Measurements from ENCODE around the gene DPH7.
"Not testable (repeated sequence)": the region's sequence is repeated elsewhere in the genome, so short reads cannot be mapped to it uniquely, and the experiment has no call there.

DPH7 gene

DNA sequence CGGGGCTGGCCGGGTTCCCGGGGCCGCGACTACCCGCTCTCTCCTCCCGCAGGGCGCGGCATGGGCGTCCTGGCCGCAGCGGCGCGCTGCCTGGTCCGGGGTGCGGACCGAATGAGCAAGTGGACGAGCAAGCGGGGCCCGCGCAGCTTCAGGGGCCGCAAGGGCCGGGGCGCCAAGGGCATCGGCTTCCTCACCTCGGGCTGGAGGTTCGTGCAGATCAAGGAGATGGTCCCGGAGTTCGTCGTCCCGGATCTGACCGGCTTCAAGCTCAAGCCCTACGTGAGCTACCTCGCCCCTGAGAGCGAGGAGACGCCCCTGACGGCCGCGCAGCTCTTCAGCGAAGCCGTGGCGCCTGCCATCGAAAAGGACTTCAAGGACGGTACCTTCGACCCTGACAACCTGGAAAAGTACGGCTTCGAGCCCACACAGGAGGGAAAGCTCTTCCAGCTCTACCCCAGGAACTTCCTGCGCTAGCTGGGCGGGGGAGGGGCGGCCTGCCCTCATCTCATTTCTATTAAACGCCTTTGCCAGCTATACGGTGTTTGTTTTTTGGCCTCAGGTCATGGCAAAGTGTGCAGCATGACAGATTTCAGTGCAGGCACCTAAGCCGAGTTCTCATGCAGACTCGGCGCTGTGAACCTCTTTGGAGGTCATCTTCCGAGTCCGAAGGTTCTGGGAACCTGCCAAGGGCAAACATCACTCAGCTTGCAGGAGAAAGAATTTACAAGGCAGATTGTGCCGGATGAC is 26.5 kb downstream of the DPH7 start:
- peaks cover 2% of the 10 kb centered on the region for H3K4me1 ChIP-seq (ENCODE audit: insufficient read depth, low read length, poor library complexity, severe bottlenecking)
- H2AFZ ChIP-seq (ENCODE audit: low read length), result peak overlapping the region; percentile 70; the same call in 1 of the 2 replicates
- H3K4me3 ChIP-seq (ENCODE audit: low read length, poor library complexity, severe bottlenecking), result peak overlapping the region; percentile 81
- H3K36me3 ChIP-seq (ENCODE audit: insufficient read depth, low read length), result peaks cover 23% of the 10 kb centered on the region; the same call in 1 of the 2 replicates
- H3F3A ChIP-seq (ENCODE audit: low read depth), result 0 out of 2 replicates have a peak, but pooled peaks cover 3% of the 10 kb centered on the region
- TF ChIP-seq EZH2phosphoT487 (IDR thresholded peaks at IDR 0.05; ENCODE audit: borderline replicate concordance), result no peak
- TF ChIP-seq, protein P1, sequence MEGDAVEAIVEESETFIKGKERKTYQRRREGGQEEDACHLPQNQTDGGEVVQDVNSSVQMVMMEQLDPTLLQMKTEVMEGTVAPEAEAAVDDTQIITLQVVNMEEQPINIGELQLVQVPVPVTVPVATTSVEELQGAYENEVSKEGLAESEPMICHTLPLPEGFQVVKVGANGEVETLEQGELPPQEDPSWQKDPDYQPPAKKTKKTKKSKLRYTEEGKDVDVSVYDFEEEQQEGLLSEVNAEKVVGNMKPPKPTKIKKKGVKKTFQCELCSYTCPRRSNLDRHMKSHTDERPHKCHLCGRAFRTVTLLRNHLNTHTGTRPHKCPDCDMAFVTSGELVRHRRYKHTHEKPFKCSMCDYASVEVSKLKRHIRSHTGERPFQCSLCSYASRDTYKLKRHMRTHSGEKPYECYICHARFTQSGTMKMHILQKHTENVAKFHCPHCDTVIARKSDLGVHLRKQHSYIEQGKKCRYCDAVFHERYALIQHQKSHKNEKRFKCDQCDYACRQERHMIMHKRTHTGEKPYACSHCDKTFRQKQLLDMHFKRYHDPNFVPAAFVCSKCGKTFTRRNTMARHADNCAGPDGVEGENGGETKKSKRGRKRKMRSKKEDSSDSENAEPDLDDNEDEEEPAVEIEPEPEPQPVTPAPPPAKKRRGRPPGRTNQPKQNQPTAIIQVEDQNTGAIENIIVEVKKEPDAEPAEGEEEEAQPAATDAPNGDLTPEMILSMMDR (conservative IDR thresholded peaks at IDR 0.05; ENCODE audit: low read length), result no peak
- H3K27me3 ChIP-seq (ENCODE audit: insufficient read depth, low read length, poor library complexity, severe bottlenecking), result no peaks in the 10 kb centered on the region
- peak overlapping the region; percentile 87 for H3K4me2 ChIP-seq (ENCODE audit: low read depth, low read length, poor library complexity, severe bottlenecking)
- H4K20me1 ChIP-seq (ENCODE audit: insufficient read depth, low read length, poor library complexity, severe bottlenecking), result no peaks in the 10 kb centered on the region
- 0 out of 2 replicates have a peak, but pooled peaks cover 7% of the 10 kb centered on the region for H3K79me2 ChIP-seq (ENCODE audit: insufficient read depth, low read length)
- no peaks in the 10 kb centered on the region for H3K9me3 ChIP-seq (ENCODE audit: insufficient read depth, low read depth, low read length)
- H3K9me2 ChIP-seq (replicated peaks; ENCODE audit: low read depth, low read length), result no peaks in the 10 kb centered on the region
- H3K9ac ChIP-seq (ENCODE audit: low read depth, low read length, poor library complexity, severe bottlenecking), result peak overlapping the region; percentile 72

DNA sequence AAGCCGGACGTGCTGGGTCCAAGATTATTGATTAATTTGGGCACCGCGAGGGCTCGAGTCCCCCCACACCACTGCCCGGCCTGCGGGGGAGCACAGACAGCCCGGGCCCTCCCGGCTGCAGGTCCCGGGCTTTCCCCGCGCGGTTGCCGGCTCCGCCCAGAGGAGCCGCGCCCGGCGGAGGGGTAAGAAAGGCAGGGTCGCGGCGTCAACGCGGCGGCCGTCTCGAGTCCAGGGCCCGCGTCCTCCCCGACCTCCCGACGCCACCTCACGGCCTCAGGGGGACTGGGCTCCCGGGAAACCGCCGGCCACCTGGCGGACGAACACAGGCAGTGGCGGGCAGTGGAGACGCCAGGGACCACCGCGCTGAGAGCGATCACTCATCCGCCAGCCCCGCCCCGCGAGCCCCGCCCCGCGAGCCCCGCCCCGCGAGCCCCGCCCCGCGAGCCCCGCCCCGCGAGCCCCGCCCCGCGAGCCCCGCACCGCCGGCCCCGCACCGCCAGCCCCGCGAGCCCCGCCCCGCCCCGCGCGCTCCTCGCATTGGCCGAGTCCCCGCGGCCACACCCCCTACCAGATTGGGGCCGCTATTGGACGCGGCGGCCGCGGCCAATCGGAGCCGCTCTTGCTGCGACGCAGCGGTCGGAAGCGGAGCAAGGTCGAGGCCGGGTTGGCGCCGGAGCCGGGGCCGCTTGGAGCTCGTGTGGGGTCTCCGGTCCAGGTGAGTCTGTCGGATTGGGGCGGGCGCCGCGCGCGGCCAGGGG is 27.3 kb downstream of the DPH7 start, which contains the start of gene MRPL41:
TSS of gene MRPL41 (plus strand) at position 616 of the 758 bp plus-strand sequence. CDS start 203 bp downstream, outside the sequence.
- no peaks in the 10 kb centered on the region for H3K9me2 ChIP-seq (replicated peaks; ENCODE audit: low read depth, low read length)
- no peaks in the 10 kb centered on the region for H3K27me3 ChIP-seq (ENCODE audit: insufficient read depth, low read length, poor library complexity, severe bottlenecking)
- peak within 1 kb of the TSS; percentile 70 for H2AFZ ChIP-seq (ENCODE audit: low read length)
- peaks cover 18% of the 10 kb centered on the region; the same call in 1 of the 2 replicates for H3K36me3 ChIP-seq (ENCODE audit: insufficient read depth, low read length)
- H3K4me1 ChIP-seq (ENCODE audit: insufficient read depth, low read length, poor library complexity, severe bottlenecking), result peaks cover 2% of the 10 kb centered on the region
- peak within 1 kb of the TSS; percentile 81 for H3K4me3 ChIP-seq (ENCODE audit: low read length, poor library complexity, severe bottlenecking)
- peak within 1 kb of the TSS; percentile 72 for H3K9ac ChIP-seq (ENCODE audit: low read depth, low read length, poor library complexity, severe bottlenecking)
- 0 out of 2 replicates have a peak, but pooled peaks cover 7% of the 10 kb centered on the region for H3K79me2 ChIP-seq (ENCODE audit: insufficient read depth, low read length)
- H3K4me2 ChIP-seq (ENCODE audit: low read depth, low read length, poor library complexity, severe bottlenecking), result peak within 1 kb of the TSS; percentile 87
- H3F3A ChIP-seq (ENCODE audit: low read depth), result 0 out of 2 replicates have a peak, but pooled peaks cover 3% of the 10 kb centered on the region
- TF ChIP-seq, protein P1 (conservative IDR thresholded peaks at IDR 0.05; ENCODE audit: low read length), result peak; percentile 28
- TF ChIP-seq EZH2phosphoT487 (IDR thresholded peaks at IDR 0.05; ENCODE audit: borderline replicate concordance), result no peak
- no peaks in the 10 kb centered on the region for H4K20me1 ChIP-seq (ENCODE audit: insufficient read depth, low read length, poor library complexity, severe bottlenecking)
- H3K9me3 ChIP-seq (ENCODE audit: insufficient read depth, low read depth, low read length), result no peaks in the 10 kb centered on the region

DNA sequence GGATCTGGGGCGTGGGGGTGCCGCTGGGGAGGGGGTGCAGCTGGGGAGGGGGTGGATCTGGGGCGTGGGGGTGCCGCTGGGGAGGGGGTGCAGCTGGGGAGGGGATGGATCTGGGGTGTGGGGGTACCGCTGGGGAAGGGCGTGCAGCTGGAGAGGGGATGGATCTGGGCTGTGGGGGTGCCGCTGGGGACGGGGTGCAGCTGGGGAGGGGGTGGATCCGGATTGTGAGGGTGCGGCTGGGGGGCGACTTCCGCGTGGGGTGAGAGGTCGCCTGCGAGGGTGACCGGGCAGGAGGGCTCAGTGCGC is 27.8 kb downstream of the DPH7 start:
- Histone ChIP-seq H3K9ac (ENCODE audit: low read depth, low read length, poor library complexity, severe bottlenecking) (peak overlapping the region; percentile 64), H2AFZ (ENCODE audit: low read length) (peak overlapping the region; percentile 70), H3K36me3 (ENCODE audit: insufficient read depth, low read length) (peaks cover 13% of the 10 kb centered on the region; the same call in 1 of the 2 replicates), H3K4me2 (ENCODE audit: low read depth, low read length, poor library complexity, severe bottlenecking) (peak overlapping the region; percentile 65), H3K4me3 (ENCODE audit: low read length, poor library complexity, severe bottlenecking) (peak overlapping the region; percentile 67)
- not testable (repeated sequence) for H3F3A ChIP-seq (ENCODE audit: low read depth); H3K9me3 ChIP-seq (ENCODE audit: insufficient read depth, low read depth, low read length); H3K9me2 ChIP-seq (replicated peaks; ENCODE audit: low read depth, low read length); H3K27me3 ChIP-seq (ENCODE audit: insufficient read depth, low read length, poor library complexity, severe bottlenecking); H4K20me1 ChIP-seq (ENCODE audit: insufficient read depth, low read length, poor library complexity, severe bottlenecking); H3K4me1 ChIP-seq (ENCODE audit: insufficient read depth, low read length, poor library complexity, severe bottlenecking); H3K79me2 ChIP-seq (ENCODE audit: insufficient read depth, low read length)
